ENCODE results near the gene CNTNAP2. TPM values are rescaled to one million over a fixed set of nuclear protein-coding genes. Genes with fewer than 3 reads are reported as not detected.

The CNTNAP2 gene
- total and polyA plus RNA-seq, 2 of the 8 experiments (the other 6 are each of a cell fraction or from before 2014, with no cell fraction given): 27.9 to 71.0 TPM

DNA sequence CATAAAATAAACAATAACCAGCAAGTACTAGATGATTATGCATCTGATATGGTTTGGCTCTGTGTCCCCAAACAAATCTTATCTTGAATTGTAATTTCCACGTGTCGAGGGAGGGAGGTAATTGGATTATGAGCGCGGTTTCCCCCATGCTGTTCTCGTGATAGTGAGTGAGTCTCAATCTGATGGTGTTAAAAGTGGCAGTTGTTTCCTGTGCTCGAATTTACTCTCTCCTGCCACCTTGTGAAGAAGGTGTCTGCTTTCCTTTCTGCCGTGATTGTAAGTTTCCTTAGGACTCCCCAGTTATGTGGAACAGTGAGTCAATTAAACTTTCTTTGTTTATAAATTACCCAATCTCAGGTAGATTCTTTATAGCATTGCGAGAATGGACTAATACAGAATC is 15.1 kb downstream of the CNTNAP2 start:
- H3K79me1 ChIP-seq (ENCODE audit: low read depth, low read length): no peaks in the 10 kb centered on the region
- H4K20me1 ChIP-seq (replicated peaks in 1 of 2; ENCODE audit: control insufficient read depth in 1 of 2, insufficient read depth in 2 of 2, low read length in 2 of 2): no peaks in the 10 kb centered on the region
- no peaks in the 10 kb centered on the region for H3K79me2 ChIP-seq (ENCODE audit: control insufficient read depth in 1 of 2, insufficient read depth in 2 of 2, low read length in 2 of 2)
- H3K9ac ChIP-seq (replicated peaks in 1 of 4; ENCODE audit: extremely low read depth in 1 of 4, low read depth in 3 of 4, low read length in 3 of 4): no peak overlapping the region
- H4K5ac ChIP-seq (ENCODE audit: insufficient read length, low read depth, low read length): no peak overlapping the region
- FAIRE-seq (peak; percentile 36), DNase-seq (ENCODE audit: low read depth in 1 of 2, low spot score in 2 of 2) (no peak)
- no peak overlapping the region for H3K27ac ChIP-seq (ENCODE audit: low read depth, low read length)
- H2AFZ ChIP-seq (ENCODE audit: low read length): no peak overlapping the region
- no peak overlapping the region for H2BK5ac ChIP-seq (ENCODE audit: low read depth, low read length)
- no peak overlapping the region for H3K4me2 ChIP-seq (ENCODE audit: insufficient read depth in 1 of 2, low read depth in 2 of 2, low read length in 2 of 2)
- H3K56ac ChIP-seq (replicated peaks; ENCODE audit: insufficient read length, low read depth, low read length): no peak overlapping the region
- ChIA-PET POLR2A (ENCODE audit: partially characterized antibody) (no interaction called here), CTCF (ENCODE audit: partially characterized antibody) (no interaction called here)
- H2AK5ac ChIP-seq (ENCODE audit: low read depth, low read length): no peak overlapping the region
- no peak overlapping the region for H2BK12ac ChIP-seq (ENCODE audit: low read depth, low read length)
- peaks cover 0 to 4% (median 0%) of the 10 kb centered on the region in 4 experiments; a peak in 1 of 7 replicates for H3K4me1 ChIP-seq (replicated peaks in 1 of 4; ENCODE audit: control insufficient read depth in 3 of 4, insufficient read depth in 4 of 4, low read length in 3 of 4)
- no peak overlapping the region for H3K14ac ChIP-seq (ENCODE audit: insufficient read length)
- no peak overlapping the region for H3K23ac ChIP-seq (ENCODE audit: insufficient read length)
- no peak overlapping the region for H3K4ac ChIP-seq (replicated peaks; ENCODE audit: insufficient read length, low read depth, low read length)
- no peak overlapping the region for H3K4me3 ChIP-seq (ENCODE audit: extremely low read depth in 1 of 4, insufficient read depth in 2 of 4, low read depth in 3 of 4, low read length in 4 of 4)
- no peak overlapping the region for H2BK20ac ChIP-seq (ENCODE audit: low read length)
- no peaks in the 10 kb centered on the region for H3K23me2 ChIP-seq (ENCODE audit: low read depth, low read length)
- H3K9me3 ChIP-seq (ENCODE audit: insufficient read depth in 2 of 2, low read depth in 1 of 2, low read length in 1 of 2): no peaks in the 10 kb centered on the region
- H3K36me3 ChIP-seq (ENCODE audit: control insufficient read depth in 2 of 4, insufficient read depth in 4 of 4, low read length in 3 of 4): no peaks in the 10 kb centered on the region
- no peaks in the 10 kb centered on the region for H3K27me3 ChIP-seq (replicated peaks in 1 of 4; ENCODE audit: control insufficient read depth in 3 of 4, extremely low read depth in 1 of 4, insufficient read depth in 3 of 4, low read length in 3 of 4)
- no peak overlapping the region for H4K8ac ChIP-seq (ENCODE audit: extremely low read depth, insufficient read depth, low read length)
- H3K18ac ChIP-seq (ENCODE audit: extremely low read depth, low read length): no peak overlapping the region
- WGBS, 2 experiments (ENCODE audit: extremely low coverage in 1 of 2, insufficient coverage in 1 of 2, insufficient read length in 1 of 2, insufficient replicate concordance in 2 of 2, low coverage in 1 of 2, low lambda C conversion rate in 2 of 2, missing lambda C conversion rate in 1 of 2): 76% methylated on average over 8 of the region's 8 CpGs; no CpG with 5 or more reads in 1 of the 2 experiments
- no peak overlapping the region for H2BK120ac ChIP-seq (replicated peaks; ENCODE audit: low read depth, low read length)
- H4K91ac ChIP-seq (replicated peaks; ENCODE audit: insufficient read length, low read length): no peak overlapping the region
- no peak overlapping the region for H2BK15ac ChIP-seq (ENCODE audit: low read length)
- TF ChIP-seq GTF2F1 (IDR thresholded peaks at IDR 0.05; ENCODE audit: borderline replicate concordance, low read depth, low read length): no peak
- TF ChIP-seq HDAC2 (IDR thresholded peaks at IDR 0.05; ENCODE audit: borderline replicate concordance in 1 of 2, low read depth in 2 of 2, low read length in 2 of 2): no peak
- TF ChIP-seq CTBP2 (IDR thresholded peaks at IDR 0.05; ENCODE audit: borderline replicate concordance, insufficient read depth, insufficient read length, low read length): no peak
- TF ChIP-seq SUZ12 (IDR thresholded peaks at IDR 0.05; ENCODE audit: low read length): no peak
- TF ChIP-seq, protein P1, sequence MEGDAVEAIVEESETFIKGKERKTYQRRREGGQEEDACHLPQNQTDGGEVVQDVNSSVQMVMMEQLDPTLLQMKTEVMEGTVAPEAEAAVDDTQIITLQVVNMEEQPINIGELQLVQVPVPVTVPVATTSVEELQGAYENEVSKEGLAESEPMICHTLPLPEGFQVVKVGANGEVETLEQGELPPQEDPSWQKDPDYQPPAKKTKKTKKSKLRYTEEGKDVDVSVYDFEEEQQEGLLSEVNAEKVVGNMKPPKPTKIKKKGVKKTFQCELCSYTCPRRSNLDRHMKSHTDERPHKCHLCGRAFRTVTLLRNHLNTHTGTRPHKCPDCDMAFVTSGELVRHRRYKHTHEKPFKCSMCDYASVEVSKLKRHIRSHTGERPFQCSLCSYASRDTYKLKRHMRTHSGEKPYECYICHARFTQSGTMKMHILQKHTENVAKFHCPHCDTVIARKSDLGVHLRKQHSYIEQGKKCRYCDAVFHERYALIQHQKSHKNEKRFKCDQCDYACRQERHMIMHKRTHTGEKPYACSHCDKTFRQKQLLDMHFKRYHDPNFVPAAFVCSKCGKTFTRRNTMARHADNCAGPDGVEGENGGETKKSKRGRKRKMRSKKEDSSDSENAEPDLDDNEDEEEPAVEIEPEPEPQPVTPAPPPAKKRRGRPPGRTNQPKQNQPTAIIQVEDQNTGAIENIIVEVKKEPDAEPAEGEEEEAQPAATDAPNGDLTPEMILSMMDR (IDR thresholded peaks at IDR 0.05; ENCODE audit: control extremely low read depth in 1 of 3, insufficient read depth in 1 of 3, low read depth in 1 of 3, low read length in 3 of 3): peak in 2 of 3 experiments; percentile 12 to 17; a peak in 1 of 4 replicates
- no peak for TF ChIP-seq JUN (IDR thresholded peaks at IDR 0.05; ENCODE audit: low read depth, low read length)
- TF ChIP-seq RFX5 (IDR thresholded peaks at IDR 0.05; ENCODE audit: borderline replicate concordance, low read depth, low read length): no peak
- TF ChIP-seq EGR1 (IDR thresholded peaks at IDR 0.05; ENCODE audit: borderline replicate concordance, low read depth, low read length): no peak
- TF ChIP-seq RAD21 (IDR thresholded peaks at IDR 0.05 in 1 of 2, conservative IDR thresholded peaks at IDR 0.05 in 1 of 2; ENCODE audit: low read depth in 2 of 2, low read length in 2 of 2): peak; percentile 30 to 34; a peak in 2 of 4 replicates
- no peak for TF ChIP-seq TEAD4 (IDR thresholded peaks at IDR 0.05; ENCODE audit: low read depth, low read length)
- no peak for TF ChIP-seq TBP (IDR thresholded peaks at IDR 0.05; ENCODE audit: low read depth, low read length)
